MV-4-11 (cell line): ENCODE results near the gene RFXANK.
A peak's percentile ranks its signal among the peaks of the same experiment; 100 is the strongest.
"Not testable (repeated sequence)": the region's sequence is repeated elsewhere in the genome, so short reads cannot be mapped to it uniquely, and the experiment has no call there.

Experiments used
- DNase-seq: peaks from one replicate; lab custom pipeline; 2025; lab: John Stamatoyannopoulos, UW

RFXANK gene

GRCh38 chr19:19192078-19192882 is at the start of gene RFXANK, which contains the start of gene BORCS8:
TSS of gene RFXANK (plus strand) at chr19:19192258. CDS start at chr19:19193947, 1,689 bp downstream.
TSS of gene BORCS8 (minus strand) at chr19:19192152. CDS start at chr19:19192117, 35 bp downstream.
- peak; percentile 100 for DNase-seq

GRCh38 chr19:19142347-19142746 is 49.7 kb upstream of the RFXANK start:
- no peak for DNase-seq

GRCh38 chr19:19145281-19145680 is 46.8 kb upstream of the RFXANK start:
- no peak for DNase-seq

- peak; percentile 59 for DNase-seq
Measured at GRCh38 chr19:19145684-19146608, 46.1 kb upstream of the RFXANK start.

GRCh38 chr19:19146865-19147264 is 45.2 kb upstream of the RFXANK start:
- DNase-seq = no peak

GRCh38 chr19:19147344-19147743 is 44.7 kb upstream of the RFXANK start:
- DNase-seq = no peak

- DNase-seq = not testable (repeated sequence)
Measured at GRCh38 chr19:19148504-19148903, 43.6 kb upstream of the RFXANK start.

GRCh38 chr19:19149435-19149834 is 42.6 kb upstream of the RFXANK start:
- DNase-seq = no peak

GRCh38 chr19:19151418-19151817 is 40.6 kb upstream of the RFXANK start:
- no peak for DNase-seq

GRCh38 chr19:19152668-19153384 is 39.2 kb upstream of the RFXANK start:
- DNase-seq = no peak

GRCh38 chr19:19154768-19155494 is 37.1 kb upstream of the RFXANK start:
- DNase-seq = no peak

GRCh38 chr19:19155495-19156219 is 36.4 kb upstream of the RFXANK start:
- DNase-seq = no peak

GRCh38 chr19:19157808-19158207 is 34.2 kb upstream of the RFXANK start:
- DNase-seq = no peak

- no peak for DNase-seq
Measured at GRCh38 chr19:19159534-19159933, 32.5 kb upstream of the RFXANK start.

GRCh38 chr19:19160461-19161035 is 31.5 kb upstream of the RFXANK start:
- DNase-seq = peak; percentile 56

- DNase-seq = no peak
Measured at GRCh38 chr19:19162495-19162894, 29.6 kb upstream of the RFXANK start.

GRCh38 chr19:19165396-19165795 is 26.7 kb upstream of the RFXANK start:
- no peak for DNase-seq

GRCh38 chr19:19167612-19168011 is 24.4 kb upstream of the RFXANK start:
- DNase-seq = no peak

GRCh38 chr19:19169236-19170052 is 22.6 kb upstream of the RFXANK start:
- no peak for DNase-seq
